Left ventricle myocardium inferior (tissue), 1 donor: ENCODE measurements around the gene APP. TPM values are rescaled to one million over a fixed set of nuclear protein-coding genes. Genes with fewer than 3 reads are reported as not detected.
A peak's percentile ranks its signal among the peaks of the same experiment; 100 is the strongest.

Source experiments
- DNase-seq: peaks from one replicate; pipeline ENCODE4 v3.0.0-alpha.2; 2020
- H3K27ac ChIP-seq: fragments of 200-600 bp; replicated peaks from 2 replicates; pipeline ENCODE4 v1.8.0; 2021
- H3K27me3 ChIP-seq: fragments of 200-600 bp; 2 replicates; pipeline ENCODE4 v1.8.0; 2021; ENCODE audit warnings: low read depth
- H3K36me3 ChIP-seq: fragments of 200-600 bp; 2 replicates; pipeline ENCODE4 v1.8.0; 2021
- H3K4me1 ChIP-seq: fragments of 200-600 bp; 2 replicates; pipeline ENCODE4 v1.8.0; 2021
- H3K4me3 ChIP-seq: fragments of 200-600 bp; 2 replicates; pipeline ENCODE4 v1.8.0; 2021; ENCODE audit warnings: mild to moderate bottlenecking, moderate library complexity
- H3K9me3 ChIP-seq: fragments of 200-600 bp; replicated peaks from 2 replicates; pipeline ENCODE4 v1.8.0; 2021
- intact Hi-C: fragments of 100-400 bp; cut with micrococcal nuclease; formaldehyde crosslinking; loops from one replicate; pipeline ENCODE4 v1.11.0; 2022
- total RNA-seq: library from RNA; stranded (reverse); fragmentation: NEBNext Ultra II Directional; extraction: Animal tissue kit (Norgen Biotek cat#: 25700); gene quantifications from one replicate; pipeline ENCODE4 v1.2.1, GENCODE V29; 2021
- TF ChIP-seq, protein P1 (sequence below): fragments of 200-600 bp; IDR thresholded peaks from 2 replicates; pipeline ENCODE4 v1.8.0; 2021; ENCODE audit warnings: antibody characterized with exemption, mild to moderate bottlenecking, borderline replicate concordance
- donor health status: DM: no; HTN: yes; CAD: no; lungs with severe emphysema.

The APP gene
- total RNA-seq, 1 donor from 2014 or later: 332 TPM

DNA sequence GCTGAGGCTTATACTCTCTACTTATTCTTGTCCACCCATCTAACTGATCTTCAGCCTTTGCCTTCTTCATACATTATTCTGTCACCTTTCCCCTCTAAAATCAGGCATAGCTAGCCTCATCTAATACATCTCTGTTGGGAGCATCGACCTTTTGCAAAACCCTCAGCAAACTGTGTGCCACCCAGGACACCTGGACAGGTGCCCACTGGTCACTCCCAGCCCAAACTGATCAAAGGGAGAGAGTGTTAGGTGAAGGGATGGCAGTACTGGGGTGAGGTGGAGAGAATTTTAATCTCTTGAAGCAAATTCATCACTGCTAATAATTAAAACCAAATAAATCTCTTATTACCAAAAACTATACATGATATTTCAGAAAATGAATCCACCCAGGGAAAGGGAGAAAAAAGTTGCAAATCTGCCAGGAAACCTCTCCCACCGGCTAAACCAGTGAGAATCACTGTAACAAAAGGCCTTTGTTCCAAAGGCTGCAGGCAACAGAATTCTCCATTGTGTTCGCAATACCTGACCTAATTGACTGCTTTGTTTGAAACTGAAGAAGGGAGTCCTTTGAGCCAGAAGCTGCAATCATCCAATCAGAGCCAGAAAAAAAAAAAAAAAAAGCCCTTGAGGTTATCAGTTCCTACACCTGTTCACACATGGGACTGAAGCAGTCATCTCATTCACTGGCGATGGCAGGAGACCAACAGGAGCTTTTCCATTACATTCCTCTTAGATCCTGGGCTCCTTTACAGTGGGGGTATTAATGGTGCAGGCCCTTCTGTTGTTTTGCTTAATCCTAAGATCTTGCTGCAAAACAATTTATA lies 172.6 kb downstream of the APP start:
- Histone ChIP-seq H3K27me3 (no peaks in the 10 kb centered on the region), H3K27ac (peak overlapping the region; percentile 47), H3K4me3 (no peak overlapping the region), H3K9me3 (no peaks in the 10 kb centered on the region), H3K36me3 (peaks cover 3% of the 10 kb centered on the region), H3K4me1 (peaks cover 33% of the 10 kb centered on the region)
- intact Hi-C loops: no loop called here
- TF ChIP-seq, protein P1, sequence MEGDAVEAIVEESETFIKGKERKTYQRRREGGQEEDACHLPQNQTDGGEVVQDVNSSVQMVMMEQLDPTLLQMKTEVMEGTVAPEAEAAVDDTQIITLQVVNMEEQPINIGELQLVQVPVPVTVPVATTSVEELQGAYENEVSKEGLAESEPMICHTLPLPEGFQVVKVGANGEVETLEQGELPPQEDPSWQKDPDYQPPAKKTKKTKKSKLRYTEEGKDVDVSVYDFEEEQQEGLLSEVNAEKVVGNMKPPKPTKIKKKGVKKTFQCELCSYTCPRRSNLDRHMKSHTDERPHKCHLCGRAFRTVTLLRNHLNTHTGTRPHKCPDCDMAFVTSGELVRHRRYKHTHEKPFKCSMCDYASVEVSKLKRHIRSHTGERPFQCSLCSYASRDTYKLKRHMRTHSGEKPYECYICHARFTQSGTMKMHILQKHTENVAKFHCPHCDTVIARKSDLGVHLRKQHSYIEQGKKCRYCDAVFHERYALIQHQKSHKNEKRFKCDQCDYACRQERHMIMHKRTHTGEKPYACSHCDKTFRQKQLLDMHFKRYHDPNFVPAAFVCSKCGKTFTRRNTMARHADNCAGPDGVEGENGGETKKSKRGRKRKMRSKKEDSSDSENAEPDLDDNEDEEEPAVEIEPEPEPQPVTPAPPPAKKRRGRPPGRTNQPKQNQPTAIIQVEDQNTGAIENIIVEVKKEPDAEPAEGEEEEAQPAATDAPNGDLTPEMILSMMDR: no peak
- DNase-seq: no peak

DNA sequence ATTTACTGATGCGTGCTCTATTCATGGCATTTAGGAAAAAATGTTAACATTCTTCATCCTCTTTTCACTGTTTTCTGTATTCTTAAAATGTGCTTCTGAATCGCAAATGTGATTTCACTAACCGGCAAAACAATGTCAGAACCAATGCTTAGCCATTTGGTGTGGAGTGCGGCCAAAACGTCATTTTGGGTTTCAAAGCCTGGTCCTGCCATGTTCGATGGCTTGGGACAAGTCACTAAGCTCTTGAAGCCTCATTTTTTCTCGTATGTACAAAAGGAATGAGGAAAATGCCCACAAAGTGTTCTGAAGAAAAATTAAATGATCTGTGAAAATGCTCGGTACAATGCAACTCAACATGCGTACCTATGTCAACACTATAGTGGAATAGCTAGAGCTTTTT lies 175.3 kb downstream of the APP start:
- H3K9me3 ChIP-seq: no peaks in the 10 kb centered on the region
- H3K4me1 ChIP-seq: peaks cover 33% of the 10 kb centered on the region
- intact Hi-C loops: no loop called here
- no peaks in the 10 kb centered on the region for H3K27me3 ChIP-seq
- no peak for DNase-seq
- TF ChIP-seq, protein P1: no peak
- no peak overlapping the region for H3K4me3 ChIP-seq
- H3K36me3 ChIP-seq: peaks cover 3% of the 10 kb centered on the region
- peak overlapping the region; percentile 38 for H3K27ac ChIP-seq

DNA sequence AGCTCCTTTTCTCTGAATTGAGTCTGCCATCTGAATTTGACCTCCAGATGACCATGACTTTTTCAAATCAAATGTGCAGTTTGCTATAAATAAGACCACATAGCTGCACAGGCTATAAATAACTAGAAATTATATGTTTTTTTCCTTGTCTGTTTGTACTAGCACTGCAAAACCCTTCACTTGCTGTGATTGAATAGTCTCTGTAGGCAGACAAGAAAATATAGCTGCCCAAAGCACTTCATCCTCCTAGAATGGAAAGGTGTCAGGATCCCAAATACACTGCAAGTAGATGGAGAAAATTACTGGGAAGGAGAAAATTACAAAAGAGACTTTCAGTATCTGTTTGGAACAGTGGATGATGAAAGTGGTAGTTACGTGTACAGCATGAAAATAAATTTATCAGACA lies 175.8 kb downstream of the APP start:
- Histone ChIP-seq H3K4me3 (no peak overlapping the region), H3K9me3 (no peaks in the 10 kb centered on the region), H3K27ac (peak overlapping the region; percentile 38), H3K36me3 (peaks cover 3% of the 10 kb centered on the region), H3K4me1 (peaks cover 33% of the 10 kb centered on the region), H3K27me3 (no peaks in the 10 kb centered on the region)
- TF ChIP-seq, protein P1: no peak
- intact Hi-C loops: no loop called here
- no peak for DNase-seq

DNA sequence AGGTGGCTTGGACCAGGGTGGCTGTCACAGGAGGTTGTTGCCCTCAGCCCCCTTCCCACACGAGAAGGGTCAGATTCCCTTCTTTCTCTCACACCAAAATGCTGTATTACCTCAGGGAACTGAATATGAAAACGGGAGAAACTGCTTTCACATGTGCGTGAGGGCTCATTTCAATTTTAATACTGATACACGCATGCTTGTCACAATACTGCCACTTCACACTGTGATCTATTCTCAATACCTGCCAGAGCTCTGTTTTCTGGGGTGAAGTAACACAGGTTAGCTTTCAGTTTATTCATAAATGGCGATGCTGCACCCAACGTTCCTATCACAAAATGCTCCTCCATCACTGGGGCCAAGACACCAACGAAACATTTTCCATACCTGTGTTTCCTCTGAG lies 181.8 kb downstream of the APP start:
- Histone ChIP-seq H3K27me3 (no peaks in the 10 kb centered on the region), H3K9me3 (no peaks in the 10 kb centered on the region), H3K36me3 (peaks cover 5% of the 10 kb centered on the region), H3K4me3 (no peak overlapping the region), H3K27ac (no peak overlapping the region), H3K4me1 (peaks cover 39% of the 10 kb centered on the region)
- no peak for DNase-seq
- intact Hi-C loops: no loop called here
- TF ChIP-seq, protein P1: no peak

DNA sequence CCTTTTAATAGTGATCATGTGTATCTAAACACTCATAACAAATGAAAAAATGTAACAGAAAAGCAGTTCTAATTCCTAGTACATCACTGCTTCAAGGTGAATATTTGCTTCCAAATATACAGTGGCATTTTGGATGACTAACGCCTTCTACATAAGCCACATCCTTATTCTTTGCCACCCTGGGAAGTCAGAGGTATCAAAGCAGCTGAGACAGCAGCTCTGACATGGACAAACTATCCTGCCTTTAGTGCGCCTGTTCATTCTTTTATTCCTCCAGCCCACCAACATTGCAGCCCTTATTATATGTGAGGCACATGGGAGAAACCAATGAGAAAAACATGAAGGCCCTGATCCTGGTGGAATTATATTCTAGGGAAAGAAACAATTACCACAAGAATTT lies 183.0 kb downstream of the APP start:
- Histone ChIP-seq H3K27me3 (no peaks in the 10 kb centered on the region), H3K4me1 (peaks cover 45% of the 10 kb centered on the region), H3K9me3 (no peaks in the 10 kb centered on the region), H3K4me3 (no peak overlapping the region), H3K36me3 (peaks cover 5% of the 10 kb centered on the region), H3K27ac (peak overlapping the region; percentile 55)
- TF ChIP-seq, protein P1: no peak
- intact Hi-C loops: no loop called here
- DNase-seq: no peak
